HCT116 (cell line): ENCODE measurements around the gene SPIRE2. TPM values are rescaled to one million over a fixed set of nuclear protein-coding genes. Genes with fewer than 3 reads are reported as not detected.

Experiments used
- ATAC-seq: fragments of 200-7000 bp; cut with Tn5 transposase; 2 replicates; pipeline ENCODE4 v1.9.1; 2020; ENCODE audit warnings: mild to moderate bottlenecking, moderate library complexity
- BruUV-seq: library from RNA; stranded (reverse); fragments of 400-500 nt; replicated peaks from 2 replicates; lab custom pipeline; 2021; lab: Mats Ljungman, UMichigan
- CTCF ChIA-PET: fragments of 300-600 bp; sonication (Branson Sonifier 250); formaldehyde crosslinking; loops from one replicate; lab custom pipeline; 2021; ENCODE audit warnings: antibody characterized with exemption; lab: Charles Lee
- POLR2A ChIA-PET: fragments of 300-600, 350-600 bp; sonication (Branson Sonifier 250); formaldehyde crosslinking; loops from one replicate; lab custom pipeline; 2021; ENCODE audit warnings: antibody characterized with exemption; lab: Charles Lee
- RAD21 ChIA-PET, 2 experiments: fragments of 300-600 bp; sonication (Branson Sonifier 250); formaldehyde crosslinking; loops; one replicate each; lab custom pipeline; 2023; ENCODE audit warnings: low total read pairs in 2 of 2; ENCODE audit not compliant: uncharacterized antibody in 2 of 2, unreplicated experiment in 2 of 2, low non-redundant PET in 1 of 2; lab: Charles Lee
- DNase-seq: peaks from one replicate; pipeline ENCODE4 v3.0.0-alpha.2; 2010; ENCODE audit warnings: low read depth, low spot score
- H2AFZ ChIP-seq: fragments of 200-600 bp; shearing (Covaris generic), sonication (generic); 2 replicates; pipeline ENCODE4 v1.6.1; 2017; ENCODE audit warnings: low read depth, mixed run types, mixed read lengths, antibody characterized with exemption, low read length; ENCODE audit not compliant: poor library complexity, severe bottlenecking
- H3K27ac ChIP-seq: 2 replicates; pipeline ENCODE4 v1.5.1; 2012; ENCODE audit warnings: low read depth, low read length
- H3K27me3 ChIP-seq: fragments of 200-600 bp; sonication (generic); 2 replicates; pipeline ENCODE4 v1.6.1; 2016; ENCODE audit warnings: mixed run types, low read length, mixed read lengths; ENCODE audit not compliant: insufficient read depth
- H3K36me3 ChIP-seq, 2 experiments: fragments of 200-500 bp in 1 of 2; fragments of 200-600 bp in 1 of 2; sonication (Bioruptor generic) in 1 of 2; sonication (generic) in 1 of 2; 2 replicates each; pipeline versions ENCODE4 v1.5.1 to v1.6.1; 2014 to 2016; ENCODE audit warnings: low read length in 2 of 2, inconsistent platforms in 1 of 2, mixed read lengths in 1 of 2, mixed run types in 1 of 2; ENCODE audit not compliant: insufficient read depth in 2 of 2, control insufficient read depth in 1 of 2
- H3K4me1 ChIP-seq, 2 experiments: fragments of 200-600 bp in 1 of 2; sonication (generic) in 1 of 2; 2 replicates each; pipeline versions ENCODE4 v1.5.1 to v1.6.1; 2012 to 2017; ENCODE audit warnings: low read length in 2 of 2, inconsistent platforms in 1 of 2, mild to moderate bottlenecking in 1 of 2, mixed read lengths in 1 of 2, mixed run types in 1 of 2, moderate library complexity in 1 of 2; ENCODE audit not compliant: insufficient read depth in 2 of 2, control insufficient read depth in 1 of 2
- H3K4me2 ChIP-seq: fragments of 200-600 bp; sonication (generic); 2 replicates; pipeline ENCODE4 v1.6.1; 2017; ENCODE audit warnings: mixed run types, low read length, mixed read lengths
- H3K4me3 ChIP-seq, 2 experiments: fragments of 200-600 bp in 1 of 2; sonication (generic) in 1 of 2; replicated peaks in 1 of 2; 2 replicates each; pipeline ENCODE4 v1.5.1; 2011 to 2016; ENCODE audit warnings: low read length in 2 of 2, control low read depth in 1 of 2, low read depth in 1 of 2, mild to moderate bottlenecking in 1 of 2, mixed read lengths in 1 of 2, mixed run types in 1 of 2
- H3K79me2 ChIP-seq: fragments of 200-600 bp; sonication (generic); 2 replicates; pipeline ENCODE4 v1.6.1; 2017; ENCODE audit warnings: mild to moderate bottlenecking, mixed run types, low read length, moderate library complexity, mixed read lengths; ENCODE audit not compliant: insufficient read depth
- H3K9ac ChIP-seq: fragments of 200-600 bp; sonication (generic); 2 replicates; pipeline ENCODE4 v1.6.1; 2016; ENCODE audit warnings: low read length, mixed read lengths
- H3K9me2 ChIP-seq: fragments of 200-600 bp; sonication (generic), shearing (Covaris generic); 2 replicates; pipeline ENCODE4 v1.6.1; 2017; ENCODE audit warnings: mixed run types, mild to moderate bottlenecking, moderate library complexity; ENCODE audit not compliant: insufficient read depth
- H3K9me3 ChIP-seq, 2 experiments: fragments of 200-500 bp in 1 of 2; fragments of 200-600 bp in 1 of 2; sonication (Bioruptor generic) in 1 of 2; sonication (generic) in 1 of 2; 2 replicates each; pipeline ENCODE4 v1.6.1; 2014 to 2017; ENCODE audit warnings: low read length in 2 of 2, mixed read lengths in 2 of 2, inconsistent platforms in 1 of 2, low read depth in 1 of 2, mild to moderate bottlenecking in 1 of 2, mixed run types in 1 of 2, moderate library complexity in 1 of 2; ENCODE audit not compliant: control insufficient read depth in 1 of 2, insufficient read depth in 1 of 2
- H4K20me1 ChIP-seq: fragments of 200-600 bp; sonication (generic), shearing (Covaris generic); 2 replicates; pipeline ENCODE4 v1.6.1; 2017; ENCODE audit warnings: mixed run types, mild to moderate bottlenecking, moderate library complexity; ENCODE audit not compliant: insufficient read depth
- ATF3 ChIP-seq: IDR thresholded peaks from 2 replicates; pipeline ENCODE4 v1.6.1; 2012
- CBX3 ChIP-seq: IDR thresholded peaks from 2 replicates; pipeline ENCODE4 v1.6.1; 2012; ENCODE audit warnings: low read depth
- CEBPB ChIP-seq: IDR thresholded peaks from 2 replicates; pipeline ENCODE4 v1.6.1; 2012; ENCODE audit warnings: low read depth
- CTCF ChIP-seq, 3 experiments: fragments of 200-600 bp in 1 of 3; sonication (generic) in 1 of 3; IDR thresholded peaks in 2 of 3; conservative IDR thresholded peaks in 1 of 3; 2 replicates each; pipeline ENCODE4 v1.5.1; 2012 to 2017; ENCODE audit warnings: low read depth in 2 of 3, low read length in 2 of 3, antibody characterized with exemption in 1 of 3, borderline replicate concordance in 1 of 3, control low read depth in 1 of 3, mild to moderate bottlenecking in 1 of 3, mixed read lengths in 1 of 3, mixed run types in 1 of 3, moderate library complexity in 1 of 3; ENCODE audit not compliant: insufficient read depth in 1 of 3
- EZH2 ChIP-seq: fragments of 200-600 bp; sonication (generic); IDR thresholded peaks from 2 replicates; pipeline ENCODE4 v1.6.1; 2017; ENCODE audit warnings: antibody characterized with exemption, mixed run types
- FOSL1 ChIP-seq: IDR thresholded peaks from 2 replicates; pipeline ENCODE4 v1.6.1; 2012; ENCODE audit warnings: low read depth
- JUND ChIP-seq: IDR thresholded peaks from 2 replicates; pipeline ENCODE4 v1.6.1; 2012
- MAX ChIP-seq: IDR thresholded peaks from 2 replicates; pipeline ENCODE4 v1.6.1; 2012
- POLR2A ChIP-seq: IDR thresholded peaks from 2 replicates; pipeline ENCODE4 v1.7.0; 2011; ENCODE audit warnings: borderline replicate concordance; ENCODE audit not compliant: insufficient read depth, insufficient read length; ENCODE audit errors: extremely low read depth
- POLR2AphosphoS5 ChIP-seq: IDR thresholded peaks from 2 replicates; pipeline ENCODE4 v1.6.1; 2011; ENCODE audit warnings: mild to moderate bottlenecking, low read depth, low read length, moderate library complexity
- RAD21 ChIP-seq: IDR thresholded peaks from 2 replicates; pipeline ENCODE4 v1.6.1; 2012; ENCODE audit warnings: low read depth, mild to moderate bottlenecking
- REST ChIP-seq: IDR thresholded peaks from 2 replicates; pipeline ENCODE4 v1.6.1; 2012; ENCODE audit warnings: low read depth
- SIN3A ChIP-seq: IDR thresholded peaks from 2 replicates; pipeline ENCODE4 v1.6.1; 2012; ENCODE audit warnings: low read depth
- SP1 ChIP-seq: IDR thresholded peaks from 2 replicates; pipeline ENCODE4 v1.6.1; 2012; ENCODE audit warnings: low read depth
- SRF ChIP-seq: IDR thresholded peaks from 2 replicates; pipeline ENCODE4 v1.6.1; 2012; ENCODE audit warnings: low read depth
- TCF7L2 ChIP-seq: IDR thresholded peaks from 2 replicates; pipeline ENCODE4 v1.7.0; 2011; ENCODE audit warnings: borderline replicate concordance, inconsistent platforms; ENCODE audit not compliant: insufficient read depth, insufficient read length; ENCODE audit errors: extremely low read depth
- YY1 ChIP-seq: IDR thresholded peaks from 2 replicates; pipeline ENCODE4 v1.6.1; 2011; ENCODE audit warnings: low read length, low read depth, moderate library complexity, mild to moderate bottlenecking; ENCODE audit not compliant: insufficient replicate concordance; ENCODE audit errors: extremely low read depth
- ZBTB33 ChIP-seq: IDR thresholded peaks from 2 replicates; pipeline ENCODE4 v1.6.1; 2011; ENCODE audit warnings: mild to moderate bottlenecking, low read length, moderate library complexity; ENCODE audit not compliant: insufficient replicate concordance; ENCODE audit errors: extremely low read depth
- ZFX ChIP-seq: fragments of 450-650 bp; IDR thresholded peaks from 2 replicates; pipeline ENCODE4 v1.6.1; 2017
- ZNF274 ChIP-seq: fragments of 200-500 bp; sonication (Bioruptor generic); IDR thresholded peaks from 2 replicates; pipeline ENCODE4 v1.6.1; 2014; ENCODE audit warnings: mild to moderate bottlenecking, low read depth, low read length, inconsistent platforms
- intact Hi-C: fragments of 100-400 bp; cut with micrococcal nuclease; formaldehyde crosslinking; loops from 2 replicates; pipeline ENCODE4 v1.10.0; 2022
- total RNA-seq: library from RNA; stranded (reverse); gene quantifications from one replicate; pipeline ENCODE4 v1.2.1, GENCODE V29; 2021; ENCODE audit not compliant: unreplicated experiment

SPIRE2 gene
- total RNA-seq, 1 experiment from 2014 or later: 21.2 TPM

- POLR2A ChIA-PET: no interaction called here
Measured at GRCh38 chr16:89798832-89799370, 29.4 kb upstream of the SPIRE2 start.

More at GRCh38 chr16:89798832-89799370, 29.4 kb upstream of the SPIRE2 start:
- intact Hi-C loops: no loop called here
- DNase-seq: no peak
- TF ChIP-seq SP1 (no peak), CTCF (IDR thresholded peaks at IDR 0.05 in 2 of 3, conservative IDR thresholded peaks at IDR 0.05 in 1 of 3; ENCODE audit: borderline replicate concordance in 1 of 3, insufficient read depth in 1 of 3, low read depth in 2 of 3, low read length in 2 of 3) (no peak), CEBPB (no peak), POLR2AphosphoS5 (no peak), ZFX (no peak), SRF (no peak), MAX (no peak), CBX3 (no peak), YY1 (no peak), POLR2A (no peak), ATF3 (no peak), RAD21 (no peak), ZNF274 (no peak), SIN3A (no peak), REST (no peak), FOSL1 (no peak), JUND (no peak), EZH2 (no peak), TCF7L2 (no peak), ZBTB33 (no peak)
- Histone ChIP-seq H3K9ac (no peak overlapping the region), H4K20me1 (peaks cover 3% of the 10 kb centered on the region; the same call in 1 of the 2 replicates), H3K9me3 (no peaks in the 10 kb centered on the region), H3K4me2 (no peak overlapping the region), H2AFZ (no peak overlapping the region), H3K79me2 (peaks cover 76% of the 10 kb centered on the region), H3K4me3 (no peak overlapping the region), H3K9me2 (no peaks in the 10 kb centered on the region), H3K4me1 (no peaks in the 10 kb centered on the region), H3K36me3 (peaks cover 47 to 75% of the 10 kb centered on the region in 2 experiments), H3K27me3 (no peaks in the 10 kb centered on the region), H3K27ac (peak overlapping the region; percentile 3; the same call in 1 of the 2 replicates)
- BruUV-seq: no TSS peak
- RAD21 ChIA-PET: no interaction called here
- CTCF ChIA-PET: no interaction called here
- 0 out of 2 replicates have a peak, but pooled peaks have one; percentile 35 for ATAC-seq
